GM12878 (cell line): ENCODE data around the gene GAREM2.

Experiments used
- POLR2AphosphoS5 ChIP-seq: IDR thresholded peaks from 2 replicates; pipeline ENCODE4 v1.6.1; 2011; ENCODE audit warnings: mild to moderate bottlenecking, low read length, inconsistent platforms
- PRDM15 ChIP-seq: fragments of 450-650 bp; formaldehyde crosslinking; IDR thresholded peaks from 2 replicates; pipeline ENCODE4 v1.4.0; 2020; ENCODE audit warnings: mild to moderate bottlenecking, moderate library complexity
- TAF1 ChIP-seq: IDR thresholded peaks from 2 replicates; pipeline ENCODE4 v1.6.1; 2011; ENCODE audit warnings: mild to moderate bottlenecking, low read depth, low read length, borderline replicate concordance

GRCh38 chr2:26176279-26176615 lies 3.4 kb downstream of the GAREM2 start:
- no peak for TF ChIP-seq TAF1
- TF ChIP-seq PRDM15 (CRISPR knock-in tag), result no peak
- TF ChIP-seq POLR2AphosphoS5, result no peak
